ENCODE data around the gene FRG2.

DNA sequence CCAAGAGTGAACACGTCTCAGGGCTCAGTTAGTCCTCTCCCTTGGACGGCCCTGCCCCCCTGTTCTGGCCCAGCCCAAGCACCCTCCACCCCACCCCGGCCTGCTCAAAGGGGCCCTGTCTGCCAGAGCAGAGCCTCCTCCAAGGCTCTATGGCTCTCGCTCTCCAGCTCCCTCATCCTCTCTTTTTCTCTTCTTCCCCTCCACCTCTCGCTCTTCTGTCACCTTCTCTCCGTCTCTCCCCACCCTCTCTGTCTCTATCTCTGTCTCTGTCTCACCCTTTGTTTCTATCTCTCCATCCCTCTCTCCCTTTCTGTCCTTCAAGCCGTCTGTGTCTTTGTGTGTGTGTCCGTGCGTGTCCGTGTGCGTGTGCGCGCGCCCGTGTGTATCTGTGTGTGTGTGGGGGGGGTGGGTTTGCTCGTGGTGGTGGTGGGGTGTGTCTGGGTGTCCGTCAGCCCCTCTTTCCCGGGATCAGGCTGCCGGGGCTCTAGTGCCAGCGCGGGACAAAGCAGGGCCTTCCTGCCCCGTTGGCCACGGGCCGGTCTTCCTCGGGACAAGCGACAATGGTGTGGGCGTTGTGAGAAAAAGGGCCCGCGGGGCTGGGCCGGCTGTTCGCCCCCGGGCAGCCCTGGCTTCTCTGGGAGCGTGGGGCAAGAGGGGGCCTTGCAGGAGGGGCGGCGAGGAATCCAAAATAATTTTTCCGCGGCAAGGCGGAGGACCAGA lies 8.7 kb downstream of the FRG2 start:
- TF ChIP-seq MAX (IDR thresholded peaks at IDR 0.05; ENCODE audit: insufficient read depth, insufficient read length) = no peak
- no peak for TF ChIP-seq POLR2A (IDR thresholded peaks at IDR 0.05; ENCODE audit: low read depth, low read length)
- TF ChIP-seq, protein P1, sequence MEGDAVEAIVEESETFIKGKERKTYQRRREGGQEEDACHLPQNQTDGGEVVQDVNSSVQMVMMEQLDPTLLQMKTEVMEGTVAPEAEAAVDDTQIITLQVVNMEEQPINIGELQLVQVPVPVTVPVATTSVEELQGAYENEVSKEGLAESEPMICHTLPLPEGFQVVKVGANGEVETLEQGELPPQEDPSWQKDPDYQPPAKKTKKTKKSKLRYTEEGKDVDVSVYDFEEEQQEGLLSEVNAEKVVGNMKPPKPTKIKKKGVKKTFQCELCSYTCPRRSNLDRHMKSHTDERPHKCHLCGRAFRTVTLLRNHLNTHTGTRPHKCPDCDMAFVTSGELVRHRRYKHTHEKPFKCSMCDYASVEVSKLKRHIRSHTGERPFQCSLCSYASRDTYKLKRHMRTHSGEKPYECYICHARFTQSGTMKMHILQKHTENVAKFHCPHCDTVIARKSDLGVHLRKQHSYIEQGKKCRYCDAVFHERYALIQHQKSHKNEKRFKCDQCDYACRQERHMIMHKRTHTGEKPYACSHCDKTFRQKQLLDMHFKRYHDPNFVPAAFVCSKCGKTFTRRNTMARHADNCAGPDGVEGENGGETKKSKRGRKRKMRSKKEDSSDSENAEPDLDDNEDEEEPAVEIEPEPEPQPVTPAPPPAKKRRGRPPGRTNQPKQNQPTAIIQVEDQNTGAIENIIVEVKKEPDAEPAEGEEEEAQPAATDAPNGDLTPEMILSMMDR (IDR thresholded peaks at IDR 0.05; ENCODE audit: extremely low read depth in 1 of 2, insufficient read depth in 1 of 2, low read depth in 1 of 2, low read length in 2 of 2) = no peak
